ENCODE data around the gene LCK. TPM values are rescaled to one million over a fixed set of nuclear protein-coding genes. Genes with fewer than 3 reads are reported as not detected.
A peak's percentile ranks its signal among the peaks of the same experiment; 100 is the strongest.

LCK gene
- total and polyA plus RNA-seq, 10 of the 15 experiments (the other 5 are each of a cell fraction or from before 2014, with no cell fraction given) = 31.5 to 173 (median 119) TPM

- TF ChIP-seq CHD2 (IDR thresholded peaks at IDR 0.05; ENCODE audit: borderline replicate concordance, low read depth, low read length) (no peak), RCOR1 (conservative IDR thresholded peaks at IDR 0.05; ENCODE audit: low read depth, low read length) (no peak), EED (IDR thresholded peaks at IDR 0.05; ENCODE audit: low read depth) (no peak), SUZ12 (IDR thresholded peaks at IDR 0.05; ENCODE audit: unreplicated experiment) (no peak)
Measured at GRCh38 chr1:32303358-32303757, 52.3 kb downstream of the LCK start (continued).

GRCh38 chr1:32303997-32304622 is 53.0 kb downstream of the LCK start:
- POLR2A ChIA-PET = interaction anchor here (0.7 to 1.3 kb wide), 3 partner anchors 9 to 82 kb away, joined by 3 to 4 read pairs (median 3); partner anchors contain the start of genes EIF3I and TMEM234
- in situ Hi-C loops (cut with MboI) = no loop called here

More at GRCh38 chr1:32303997-32304622, 53.0 kb downstream of the LCK start:
- Histone ChIP-seq H3K4me2 (ENCODE audit: control insufficient read depth, insufficient read depth) (no peak overlapping the region), H3K27ac (ENCODE audit: control insufficient read depth, insufficient read depth) (no peak overlapping the region), H4K20me1 (ENCODE audit: control insufficient read depth, insufficient read depth) (no peaks in the 10 kb centered on the region), H3K4me1 (ENCODE audit: control insufficient read depth, insufficient read depth, low read length) (peaks cover 13% of the 10 kb centered on the region), H3K79me2 (ENCODE audit: control insufficient read depth, insufficient read depth, low read length) (peaks cover 70% of the 10 kb centered on the region), H3K9me3 (replicated peaks; ENCODE audit: control insufficient read depth, insufficient read depth, low read length) (peaks cover 11% of the 10 kb centered on the region), H3K9ac (ENCODE audit: control insufficient read depth, insufficient read depth, low read length) (no peak overlapping the region), H3K4me3 (no peak overlapping the region), H2AFZ (ENCODE audit: control insufficient read depth, low read depth, low read length) (no peak overlapping the region), H3K27me3 (replicated peaks in 1 of 2; ENCODE audit: control insufficient read depth in 2 of 2, insufficient read depth in 2 of 2, low read length in 1 of 2) (no peaks in the 10 kb centered on the region), H3K36me3 (ENCODE audit: control insufficient read depth in 2 of 2, insufficient read depth in 2 of 2, low read length in 1 of 2) (peaks cover 17 to 38% of the 10 kb centered on the region in 2 experiments)
- FAIRE-seq (no peak), DNase-seq (ENCODE audit: low read depth, low spot score) (no peak), ATAC-seq (no peak)
- TSS peak; percentile 38 for BruUV-seq (replicated peaks)
- ChIA-PET RAD21 (ENCODE audit: unreplicated experiment) (interaction anchor here (0.5 to 2.0 kb wide), 5 partner anchors 11 to 89 kb away, joined by 3 to 5 read pairs (median 3); no protein-coding TSS in a partner anchor), CTCF (interaction anchor here (0.9 to 2.5 kb wide), 7 partner anchors 8 to 88 kb away, joined by 3 to 12 read pairs (median 4); no protein-coding TSS in a partner anchor), SMC1A (ENCODE audit: uncharacterized antibody, unreplicated experiment) (interaction anchor here (0.9 to 1.7 kb wide), 6 partner anchors 8 to 88 kb away, joined by 3 to 5 read pairs (median 4); no protein-coding TSS in a partner anchor)
- no peak for TF ChIP-seq TCF12 (IDR thresholded peaks at IDR 0.05; ENCODE audit: low read depth, low read length)
- no peak for TF ChIP-seq NRF1 (conservative IDR thresholded peaks at IDR 0.05; ENCODE audit: low read depth, low read length)
- no peak for TF ChIP-seq E4F1 (IDR thresholded peaks at IDR 0.05; ENCODE audit: borderline replicate concordance, partially characterized antibody)
- TF ChIP-seq RAD21 (IDR thresholded peaks at IDR 0.05; ENCODE audit: insufficient read depth, low read depth, low read length) = no peak
- no peak for TF ChIP-seq ZBED1 (IDR thresholded peaks at IDR 0.05; ENCODE audit: borderline replicate concordance)
- no peak for TF ChIP-seq RUNX3 (IDR thresholded peaks at IDR 0.05; ENCODE audit: low read length)
- TF ChIP-seq ZNF274 (IDR thresholded peaks at IDR 0.05; ENCODE audit: insufficient read depth, insufficient read length) = no peak
- TF ChIP-seq POLR2AphosphoS2 (IDR thresholded peaks at IDR 0.05; ENCODE audit: low read depth, low read length) = no peak
- no peak for TF ChIP-seq BCL11A (IDR thresholded peaks at IDR 0.05; ENCODE audit: low read depth, low read length)
- TF ChIP-seq TCF3 (IDR thresholded peaks at IDR 0.05; ENCODE audit: borderline replicate concordance, insufficient read depth, low read depth, low read length) = no peak
- WGBS (ENCODE audit: insufficient coverage, insufficient replicate concordance, low lambda C conversion rate, missing lambda C conversion rate) = 98% methylated on average over 3 of the region's 3 CpGs
- intact Hi-C loops (cut with micrococcal nuclease; ENCODE audit: unreplicated experiment) = no loop called here
